Measurements from ENCODE around the gene MEIOSIN. TPM values are rescaled to one million over a fixed set of nuclear protein-coding genes. Genes with fewer than 3 reads are reported as not detected.

Gene MEIOSIN
- total and polyA plus RNA-seq, 9 of the 15 experiments (the other 6 are each of a cell fraction or from before 2014, with no cell fraction given) = 0.06 to 2.0 (median 0.76) TPM

GRCh38 chr19:45768984-45769782 is 35.9 kb downstream of the MEIOSIN start, which contains the start of gene SIX5 (continued):
- TF ChIP-seq CCNT2 (IDR thresholded peaks at IDR 0.05; ENCODE audit: borderline replicate concordance, extremely low read depth, insufficient read length, low read depth, low read length) = peak; percentile 98
- peak; percentile 49; the same call in 1 of the 2 replicates for TF ChIP-seq TAF7 (tag; IDR thresholded peaks at IDR 0.05)
- no peak for TF ChIP-seq ZNF785 (CRISPR knock-in tag; IDR thresholded peaks at IDR 0.05)
- TF ChIP-seq RHOXF2B (CRISPR knock-in tag; conservative IDR thresholded peaks at IDR 0.05) = no peak
- TF ChIP-seq MYBL2 (IDR thresholded peaks at IDR 0.05; ENCODE audit: low read depth) = no peak
- TF ChIP-seq MYBL2 (CRISPR knock-in tag; IDR thresholded peaks at IDR 0.05; ENCODE audit: borderline replicate concordance) = no peak
- peak; percentile 100 for TF ChIP-seq HNRNPK (IDR thresholded peaks at IDR 0.05; ENCODE audit: low read depth, low read length, poor library complexity, severe bottlenecking)
- TF ChIP-seq, protein P1, sequence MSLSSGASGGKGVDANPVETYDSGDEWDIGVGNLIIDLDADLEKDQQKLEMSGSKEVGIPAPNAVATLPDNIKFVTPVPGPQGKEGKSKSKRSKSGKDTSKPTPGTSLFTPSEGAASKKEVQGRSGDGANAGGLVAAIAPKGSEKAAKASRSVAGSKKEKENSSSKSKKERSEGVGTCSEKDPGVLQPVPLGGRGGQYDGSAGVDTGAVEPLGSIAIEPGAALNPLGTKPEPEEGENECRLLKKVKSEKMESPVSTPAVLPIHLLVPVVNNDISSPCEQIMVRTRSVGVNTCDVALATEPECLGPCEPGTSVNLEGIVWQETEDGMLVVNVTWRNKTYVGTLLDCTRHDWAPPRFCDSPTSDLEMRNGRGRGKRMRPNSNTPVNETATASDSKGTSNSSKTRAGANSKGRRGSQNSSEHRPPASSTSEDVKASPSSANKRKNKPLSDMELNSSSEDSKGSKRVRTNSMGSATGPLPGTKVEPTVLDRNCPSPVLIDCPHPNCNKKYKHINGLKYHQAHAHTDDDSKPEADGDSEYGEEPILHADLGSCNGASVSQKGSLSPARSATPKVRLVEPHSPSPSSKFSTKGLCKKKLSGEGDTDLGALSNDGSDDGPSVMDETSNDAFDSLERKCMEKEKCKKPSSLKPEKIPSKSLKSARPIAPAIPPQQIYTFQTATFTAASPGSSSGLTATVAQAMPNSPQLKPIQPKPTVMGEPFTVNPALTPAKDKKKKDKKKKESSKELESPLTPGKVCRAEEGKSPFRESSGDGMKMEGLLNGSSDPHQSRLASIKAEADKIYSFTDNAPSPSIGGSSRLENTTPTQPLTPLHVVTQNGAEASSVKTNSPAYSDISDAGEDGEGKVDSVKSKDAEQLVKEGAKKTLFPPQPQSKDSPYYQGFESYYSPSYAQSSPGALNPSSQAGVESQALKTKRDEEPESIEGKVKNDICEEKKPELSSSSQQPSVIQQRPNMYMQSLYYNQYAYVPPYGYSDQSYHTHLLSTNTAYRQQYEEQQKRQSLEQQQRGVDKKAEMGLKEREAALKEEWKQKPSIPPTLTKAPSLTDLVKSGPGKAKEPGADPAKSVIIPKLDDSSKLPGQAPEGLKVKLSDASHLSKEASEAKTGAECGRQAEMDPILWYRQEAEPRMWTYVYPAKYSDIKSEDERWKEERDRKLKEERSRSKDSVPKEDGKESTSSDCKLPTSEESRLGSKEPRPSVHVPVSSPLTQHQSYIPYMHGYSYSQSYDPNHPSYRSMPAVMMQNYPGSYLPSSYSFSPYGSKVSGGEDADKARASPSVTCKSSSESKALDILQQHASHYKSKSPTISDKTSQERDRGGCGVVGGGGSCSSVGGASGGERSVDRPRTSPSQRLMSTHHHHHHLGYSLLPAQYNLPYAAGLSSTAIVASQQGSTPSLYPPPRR (CRISPR knock-in tag; IDR thresholded peaks at IDR 0.05; ENCODE audit: borderline replicate concordance) = no peak
- no peak for TF ChIP-seq ZNF561 (CRISPR knock-in tag; conservative IDR thresholded peaks at IDR 0.05)
- TF ChIP-seq ZNF77 (CRISPR knock-in tag; IDR thresholded peaks at IDR 0.05) = no peak
- no peak for TF ChIP-seq LCOR (CRISPR knock-in tag; IDR thresholded peaks at IDR 0.05)
- TF ChIP-seq SMARCA4 (IDR thresholded peaks at IDR 0.05) = no peak; the same call in 1 of the 2 replicates
- TF ChIP-seq POLR2A (conservative IDR thresholded peaks at IDR 0.05) = peak; percentile 75
- TF ChIP-seq ATF4 (CRISPR knock-in tag; IDR thresholded peaks at IDR 0.05) = no peak; the same call in 1 of the 2 replicates
- TF ChIP-seq SREBF1 (IDR thresholded peaks at IDR 0.05; ENCODE audit: borderline replicate concordance, low read depth, low read length) = no peak
- TF ChIP-seq E2F5 (CRISPR knock-in tag; IDR thresholded peaks at IDR 0.05) = peak; percentile 68; the same call in 1 of the 2 replicates
- TF ChIP-seq ZNF444 (CRISPR knock-in tag; IDR thresholded peaks at IDR 0.05) = no peak
- TF ChIP-seq ETS1 (conservative IDR thresholded peaks at IDR 0.05; ENCODE audit: control insufficient read depth, low read depth, low read length) = peak; percentile 84
- TF ChIP-seq XRCC4 (IDR thresholded peaks at IDR 0.05; ENCODE audit: extremely low read depth, insufficient read depth, insufficient read length) = no peak
